GM23338 (cell line): Measurements from ENCODE around the gene IQGAP2. TPM values are rescaled to one million over a fixed set of nuclear protein-coding genes. Genes with fewer than 3 reads are reported as not detected.

Source experiments
- ATAC-seq: fragments of 200-7000 bp; cut with Tn5 transposase; 3 replicates; pipeline ENCODE4 v1.9.1; 2020
- DNase-seq: peaks from one replicate; pipeline ENCODE4 v3.0.0-alpha.2; 2015; ENCODE audit warnings: low spot score
- H2AFZ ChIP-seq: fragments of 200-600 bp; sonication (generic); 2 replicates; pipeline ENCODE4 v1.8.0; 2016; ENCODE audit warnings: antibody characterized with exemption, mild to moderate bottlenecking, moderate library complexity
- H3F3A ChIP-seq: fragments of 200-600 bp; sonication (generic); replicated peaks from 2 replicates; pipeline ENCODE4 v1.8.0; 2017; ENCODE audit warnings: antibody characterized with exemption, mixed run types, low read depth
- H3K27ac ChIP-seq: fragments of 200-600 bp; sonication (generic); 2 replicates; pipeline ENCODE4 v1.6.1; 2016; ENCODE audit warnings: low read depth
- H3K27me3 ChIP-seq: fragments of 200-600 bp; sonication (generic); 2 replicates; pipeline ENCODE4 v1.8.0; 2016; ENCODE audit warnings: mild to moderate bottlenecking, mixed run types, moderate library complexity; ENCODE audit not compliant: insufficient read depth
- H3K36me3 ChIP-seq: fragments of 200-600 bp; sonication (generic); 2 replicates; pipeline ENCODE4 v1.8.0; 2016; ENCODE audit warnings: mild to moderate bottlenecking; ENCODE audit not compliant: insufficient read depth
- H3K4me1 ChIP-seq: fragments of 200-600 bp; sonication (generic); 2 replicates; pipeline ENCODE4 v1.8.0; 2016; ENCODE audit warnings: mild to moderate bottlenecking, moderate library complexity; ENCODE audit not compliant: insufficient read depth
- H3K4me2 ChIP-seq: fragments of 200-600 bp; sonication (generic); 2 replicates; pipeline ENCODE4 v1.7.1; 2017; ENCODE audit warnings: mixed run types
- H3K4me3 ChIP-seq: fragments of 200-600 bp; sonication (generic); 2 replicates; pipeline ENCODE4 v1.6.1; 2016; ENCODE audit warnings: mixed run types
- H3K79me2 ChIP-seq: fragments of 200-600 bp; sonication (generic); replicated peaks from 2 replicates; pipeline ENCODE4 v1.8.0; 2017; ENCODE audit warnings: mild to moderate bottlenecking; ENCODE audit not compliant: insufficient read depth
- H3K9me2 ChIP-seq: fragments of 200-600 bp; sonication (generic); 2 replicates; pipeline ENCODE4 v1.8.0; 2017; ENCODE audit not compliant: insufficient read depth
- H4K20me1 ChIP-seq: fragments of 200-600 bp; sonication (generic); replicated peaks from 2 replicates; pipeline ENCODE4 v1.8.0; 2017; ENCODE audit warnings: mild to moderate bottlenecking; ENCODE audit not compliant: insufficient read depth
- H3K27ac Mint-ChIP-seq: 2 replicates; pipeline ENCODE4 v1.8.0; 2020; ENCODE audit warnings: inconsistent platforms, mild to moderate bottlenecking, moderate library complexity, mixed read lengths
- H3K27me3 Mint-ChIP-seq: 3 replicates; pipeline ENCODE4 v1.8.0; 2022; ENCODE audit warnings: low read depth, mild to moderate bottlenecking, moderate library complexity, mixed read lengths, inconsistent platforms; ENCODE audit not compliant: insufficient read depth, poor library complexity
- H3K36me3 Mint-ChIP-seq: 3 replicates; pipeline ENCODE4 v1.8.0; 2021; ENCODE audit warnings: low read depth, mild to moderate bottlenecking, inconsistent platforms, moderate library complexity, mixed read lengths
- H3K4me1 Mint-ChIP-seq: 3 replicates; pipeline ENCODE4 v1.8.0; 2020; ENCODE audit warnings: mild to moderate bottlenecking, inconsistent platforms, mixed read lengths
- H3K4me3 Mint-ChIP-seq: 3 replicates; pipeline ENCODE4 v1.8.0; 2021; ENCODE audit warnings: moderate library complexity, mild to moderate bottlenecking, inconsistent platforms, mixed read lengths
- H3K9me3 Mint-ChIP-seq: 3 replicates; pipeline ENCODE4 v1.8.0; 2020; ENCODE audit warnings: moderate library complexity, mild to moderate bottlenecking, inconsistent platforms, mixed read lengths
- CREB1 ChIP-seq: fragments of 250-450 bp; sonication (Bioruptor Pico); IDR thresholded peaks from 2 replicates; pipeline ENCODE4 v1.5.0; 2020; ENCODE audit warnings: low read depth, mild to moderate bottlenecking, moderate library complexity
- CTCF ChIP-seq, 2 experiments: fragments of 200-600 bp in 1 of 2; sonication (generic) in 1 of 2; conservative IDR thresholded peaks; 2 replicates each; pipeline versions ENCODE4 v1.5.1 to v1.6.1; 2016 to 2017; ENCODE audit warnings: antibody characterized with exemption in 2 of 2, low read depth in 2 of 2, mild to moderate bottlenecking in 2 of 2, moderate library complexity in 1 of 2
- ETS1 ChIP-seq: IDR thresholded peaks from 2 replicates; pipeline ENCODE4 v1.6.1; 2016; ENCODE audit warnings: antibody characterized with exemption
- EZH2 ChIP-seq: fragments of 200-600 bp; sonication (generic); IDR thresholded peaks from one replicate; pipeline ENCODE4 v1.8.0; 2017; ENCODE audit warnings: antibody characterized with exemption, mild to moderate bottlenecking, low read depth; ENCODE audit not compliant: unreplicated experiment
- EZH2phosphoT487 ChIP-seq: fragments of 200-600 bp; sonication (generic); IDR thresholded peaks from one replicate; pipeline ENCODE4 v1.8.1; 2018; ENCODE audit warnings: antibody characterized with exemption; ENCODE audit not compliant: unreplicated experiment
- JUNB ChIP-seq: IDR thresholded peaks from one replicate; pipeline ENCODE4 v1.6.1; 2016; ENCODE audit warnings: antibody characterized with exemption; ENCODE audit not compliant: unreplicated experiment
- NANOG ChIP-seq: IDR thresholded peaks from 2 replicates; pipeline ENCODE4 v1.6.1; 2016; ENCODE audit warnings: antibody characterized with exemption, borderline replicate concordance
- POLR2AphosphoS5 ChIP-seq: IDR thresholded peaks from 2 replicates; pipeline ENCODE4 v1.6.1; 2016; ENCODE audit warnings: antibody characterized with exemption, low read depth
- REST ChIP-seq: IDR thresholded peaks from one replicate; pipeline ENCODE4 v1.6.1; 2018; ENCODE audit warnings: antibody characterized with exemption; ENCODE audit not compliant: unreplicated experiment
- STAT1 ChIP-seq: IDR thresholded peaks from one replicate; pipeline ENCODE4 v1.6.1; 2016; ENCODE audit warnings: antibody characterized with exemption; ENCODE audit not compliant: unreplicated experiment
- ZNF114 ChIP-seq: fragments of 250-450 bp; sonication (Bioruptor Pico); IDR thresholded peaks from 2 replicates; pipeline ENCODE4 v1.5.0; 2020; ENCODE audit warnings: mild to moderate bottlenecking, moderate library complexity
- ZNF331 ChIP-seq: fragments of 250-450 bp; sonication (Bioruptor Pico); IDR thresholded peaks from 2 replicates; pipeline ENCODE4 v1.5.0; 2020; ENCODE audit warnings: low read depth, mild to moderate bottlenecking, moderate library complexity
- ZNF462 ChIP-seq: fragments of 250-450 bp; sonication (Bioruptor Pico); IDR thresholded peaks from 2 replicates; pipeline ENCODE4 v1.5.0; 2020; ENCODE audit warnings: mild to moderate bottlenecking, moderate library complexity
- polyA plus RNA-seq: library from polyadenylated mRNA; unstranded; fragments of >200 nt; fragmentation: Nextera tagmentation; extraction: Ambion mirVana; gene quantifications from 2 replicates; pipeline ENCODE4 v1.2.1, GENCODE V29; 2016
- total RNA-seq: library from RNA; depleted of rRNA; stranded (reverse); fragments of >200 nt; shearing (Covaris generic); gene quantifications from 2 replicates; pipeline ENCODE4 v1.2.3, GENCODE V29; 2014

Gene IQGAP2
- total and polyA plus RNA-seq, 2 experiments from 2014 or later, result 60.0 to 86.5 TPM

- Mint-ChIP-seq H3K9me3 (no peaks in the 10 kb centered on the region; the same call in 1 of the 3 replicates), H3K27ac (no peak overlapping the region)
- H3K4me1 ChIP-seq, result peaks cover 12% of the 10 kb centered on the region
Observed at GRCh38 chr5:76443066-76443800, 40.1 kb downstream of the IQGAP2 start.

More at GRCh38 chr5:76443066-76443800, 40.1 kb downstream of the IQGAP2 start:
- Mint-ChIP-seq H3K4me3 (no peak overlapping the region), H3K27me3 (no peaks in the 10 kb centered on the region), H3K36me3 (no peaks in the 10 kb centered on the region; the same call in 2 of the 3 replicates), H3K4me1 (peaks cover 18% of the 10 kb centered on the region)
- Histone ChIP-seq H2AFZ (no peak overlapping the region), H3K4me3 (no peak overlapping the region), H3K27me3 (no peaks in the 10 kb centered on the region), H4K20me1 (0 out of 2 replicates have a peak, but pooled peaks cover 3% of the 10 kb centered on the region), H3F3A (no peaks in the 10 kb centered on the region), H3K27ac (no peak overlapping the region), H3K4me2 (no peak overlapping the region), H3K79me2 (peaks cover 32% of the 10 kb centered on the region), H3K9me2 (peaks cover 3% of the 10 kb centered on the region; the same call in 1 of the 2 replicates), H3K36me3 (no peaks in the 10 kb centered on the region)
- ATAC-seq, result no peak
- TF ChIP-seq ZNF462 (CRISPR knock-in tag), result no peak
- no peak for TF ChIP-seq ZNF331 (CRISPR knock-in tag)
- TF ChIP-seq CTCF (conservative IDR thresholded peaks at IDR 0.05; ENCODE audit: low read depth in 2 of 2), result no peak
- no peak for TF ChIP-seq ETS1
- no peak for TF ChIP-seq ZNF114
- TF ChIP-seq EZH2phosphoT487, result no peak
- no peak for TF ChIP-seq CREB1 (CRISPR knock-in tag)
- TF ChIP-seq REST, result no peak
- no peak for TF ChIP-seq STAT1
- no peak for TF ChIP-seq NANOG
- TF ChIP-seq JUNB, result no peak
- no peak for TF ChIP-seq EZH2
- TF ChIP-seq POLR2AphosphoS5, result no peak
- no peak for DNase-seq
